ENCODE measurements around the gene PITPNM3.

DNA sequence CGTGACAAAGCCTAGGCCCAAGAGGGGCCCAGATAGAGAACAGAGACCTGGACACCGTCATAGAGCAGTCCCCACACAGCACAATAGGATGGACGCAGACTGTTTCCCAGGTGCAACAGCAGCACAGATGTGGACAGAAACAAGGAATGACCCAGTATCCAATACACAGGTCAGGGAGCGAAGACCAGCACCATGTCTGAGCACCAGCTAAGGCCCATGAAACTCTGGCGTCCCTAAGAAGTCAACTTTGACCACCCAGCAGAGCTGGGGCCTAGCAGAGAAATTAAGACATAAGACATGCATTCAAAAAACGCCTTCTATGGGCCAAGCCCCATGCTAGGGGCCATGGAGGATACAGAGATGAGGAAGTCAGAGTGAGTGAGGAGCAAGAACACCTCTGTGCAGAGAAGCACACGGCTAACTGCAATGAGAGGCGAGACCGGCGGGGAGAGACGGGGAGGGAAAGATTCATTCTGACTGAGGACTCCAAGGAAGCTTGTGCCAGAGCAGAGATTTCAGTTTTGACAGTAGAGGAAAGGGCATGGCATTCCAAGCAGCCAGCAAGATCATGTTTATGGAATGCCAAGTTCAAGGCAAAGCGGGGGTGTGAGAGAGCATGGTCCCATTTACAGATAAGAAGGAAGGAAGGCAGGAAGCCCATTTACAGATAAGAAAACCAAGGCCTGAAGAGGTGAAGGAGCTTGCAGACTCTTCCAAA, 50.8 kb downstream of the PITPNM3 start:
- no peak for TF ChIP-seq EZH2 (IDR thresholded peaks at IDR 0.05)
- no peak for TF ChIP-seq POLR2AphosphoS5 (IDR thresholded peaks at IDR 0.05; ENCODE audit: borderline replicate concordance, low read depth, low read length)
- no peak for TF ChIP-seq FOXP2 (optimal IDR thresholded peaks at IDR 0.05; ENCODE audit: control extremely low read depth, extremely low read length, insufficient read depth)
